Measurements from ENCODE around the gene MRPL16.

DNA sequence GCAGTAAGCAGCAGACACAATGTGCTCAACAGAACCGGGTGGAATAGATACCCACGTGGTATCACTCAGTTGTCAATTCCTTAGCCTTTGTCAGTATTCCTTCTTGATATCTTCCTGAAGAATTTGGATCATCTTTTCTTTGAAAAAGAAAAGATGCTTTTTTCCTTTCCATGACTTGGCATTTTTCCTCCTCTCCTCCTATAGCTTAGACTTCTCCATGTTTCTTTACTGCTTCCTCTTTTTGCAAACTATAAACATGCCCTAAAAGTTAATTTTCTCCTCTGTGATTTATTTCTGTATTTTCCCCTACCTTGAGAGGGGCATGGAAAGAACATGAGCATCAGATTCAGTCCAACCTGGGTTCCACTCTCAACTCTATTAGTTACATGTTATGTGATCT is 23.0 kb upstream of the MRPL16 start:
- TF ChIP-seq, protein P1, sequence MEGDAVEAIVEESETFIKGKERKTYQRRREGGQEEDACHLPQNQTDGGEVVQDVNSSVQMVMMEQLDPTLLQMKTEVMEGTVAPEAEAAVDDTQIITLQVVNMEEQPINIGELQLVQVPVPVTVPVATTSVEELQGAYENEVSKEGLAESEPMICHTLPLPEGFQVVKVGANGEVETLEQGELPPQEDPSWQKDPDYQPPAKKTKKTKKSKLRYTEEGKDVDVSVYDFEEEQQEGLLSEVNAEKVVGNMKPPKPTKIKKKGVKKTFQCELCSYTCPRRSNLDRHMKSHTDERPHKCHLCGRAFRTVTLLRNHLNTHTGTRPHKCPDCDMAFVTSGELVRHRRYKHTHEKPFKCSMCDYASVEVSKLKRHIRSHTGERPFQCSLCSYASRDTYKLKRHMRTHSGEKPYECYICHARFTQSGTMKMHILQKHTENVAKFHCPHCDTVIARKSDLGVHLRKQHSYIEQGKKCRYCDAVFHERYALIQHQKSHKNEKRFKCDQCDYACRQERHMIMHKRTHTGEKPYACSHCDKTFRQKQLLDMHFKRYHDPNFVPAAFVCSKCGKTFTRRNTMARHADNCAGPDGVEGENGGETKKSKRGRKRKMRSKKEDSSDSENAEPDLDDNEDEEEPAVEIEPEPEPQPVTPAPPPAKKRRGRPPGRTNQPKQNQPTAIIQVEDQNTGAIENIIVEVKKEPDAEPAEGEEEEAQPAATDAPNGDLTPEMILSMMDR (conservative IDR thresholded peaks at IDR 0.05): no peak
- TF ChIP-seq ZFX (IDR thresholded peaks at IDR 0.05): no peak
